OCI-LY3 (cell line): Measurements from ENCODE around the gene AUTS2.

Source experiments
- EZH2phosphoT487 ChIP-seq: fragments of 200-600 bp; shearing (Covaris generic); IDR thresholded peaks from 2 replicates; pipeline ENCODE4 v1.6.1; 2018; ENCODE audit warnings: antibody characterized with exemption, mixed run types, low read depth
- TF ChIP-seq, protein P1 (sequence below): fragments of 200-600, 300-600 bp; sonication (generic); IDR thresholded peaks from 2 replicates; pipeline ENCODE4 v1.5.1; 2014; ENCODE audit warnings: antibody characterized with exemption, low read length, low read depth

GRCh38 chr7:69753981-69754380, 155.7 kb downstream of the AUTS2 start:
- TF ChIP-seq, protein P1, sequence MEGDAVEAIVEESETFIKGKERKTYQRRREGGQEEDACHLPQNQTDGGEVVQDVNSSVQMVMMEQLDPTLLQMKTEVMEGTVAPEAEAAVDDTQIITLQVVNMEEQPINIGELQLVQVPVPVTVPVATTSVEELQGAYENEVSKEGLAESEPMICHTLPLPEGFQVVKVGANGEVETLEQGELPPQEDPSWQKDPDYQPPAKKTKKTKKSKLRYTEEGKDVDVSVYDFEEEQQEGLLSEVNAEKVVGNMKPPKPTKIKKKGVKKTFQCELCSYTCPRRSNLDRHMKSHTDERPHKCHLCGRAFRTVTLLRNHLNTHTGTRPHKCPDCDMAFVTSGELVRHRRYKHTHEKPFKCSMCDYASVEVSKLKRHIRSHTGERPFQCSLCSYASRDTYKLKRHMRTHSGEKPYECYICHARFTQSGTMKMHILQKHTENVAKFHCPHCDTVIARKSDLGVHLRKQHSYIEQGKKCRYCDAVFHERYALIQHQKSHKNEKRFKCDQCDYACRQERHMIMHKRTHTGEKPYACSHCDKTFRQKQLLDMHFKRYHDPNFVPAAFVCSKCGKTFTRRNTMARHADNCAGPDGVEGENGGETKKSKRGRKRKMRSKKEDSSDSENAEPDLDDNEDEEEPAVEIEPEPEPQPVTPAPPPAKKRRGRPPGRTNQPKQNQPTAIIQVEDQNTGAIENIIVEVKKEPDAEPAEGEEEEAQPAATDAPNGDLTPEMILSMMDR: no peak
- TF ChIP-seq EZH2phosphoT487: no peak
